GM18511 (cell line): Measurements from ENCODE around the gene HS6ST2.

Source experiments
- ATAC-seq: cut with Tn5 transposase; IDR thresholded peaks from one replicate; pipeline ENCODE4 v1.9.1; 2021; ENCODE audit warnings: mild to moderate bottlenecking, moderate library complexity; ENCODE audit not compliant: unreplicated experiment

Gene HS6ST2

DNA sequence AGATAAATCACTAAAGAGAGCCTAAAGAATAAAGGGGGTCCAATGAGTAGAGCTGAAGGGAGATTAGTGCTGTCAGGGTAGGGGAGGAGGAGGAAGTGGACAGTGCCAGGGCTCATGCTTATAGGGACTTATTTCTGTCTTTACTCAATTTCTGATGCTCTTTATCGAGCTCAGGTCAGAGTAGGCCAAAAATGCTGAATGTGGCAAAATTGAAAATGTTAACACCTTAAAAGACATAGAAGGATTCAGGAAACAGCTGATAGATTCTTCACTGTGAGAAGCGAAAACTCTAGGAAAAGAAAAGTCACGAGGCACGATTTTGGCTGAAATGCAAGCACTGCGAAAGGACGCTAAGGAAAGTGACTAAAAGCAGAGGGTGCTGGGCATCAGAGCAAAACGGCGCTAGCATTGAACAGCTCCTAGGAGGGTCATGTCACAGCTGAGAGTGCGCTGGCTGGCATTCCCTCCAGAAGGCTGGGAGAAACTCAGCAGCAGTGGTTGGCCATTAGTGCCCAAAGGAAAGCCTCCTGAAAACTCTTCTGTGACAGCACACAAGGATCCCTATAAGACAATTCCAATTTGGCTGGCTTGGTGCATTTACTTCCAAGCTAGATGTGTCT lies 150.9 kb downstream of the HS6ST2 start:
- no peak for ATAC-seq

DNA sequence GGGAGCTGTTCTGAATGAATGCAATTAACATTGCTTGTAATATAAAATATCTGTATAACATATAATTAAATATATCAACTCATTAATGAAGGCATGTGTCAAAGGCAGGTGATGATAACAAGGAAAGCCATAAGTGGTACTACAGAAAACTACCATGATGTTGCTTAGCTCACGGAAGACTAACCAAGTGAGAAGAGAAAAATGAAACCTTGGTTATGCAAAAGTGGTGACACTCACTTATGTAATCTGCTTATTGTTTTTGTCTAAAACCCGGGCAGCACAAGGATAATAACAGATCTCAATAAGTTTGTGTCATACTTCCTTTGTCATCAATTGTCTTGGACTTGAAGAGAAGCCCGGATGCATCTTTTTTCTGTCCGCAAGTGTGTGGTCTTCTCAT lies 156.4 kb downstream of the HS6ST2 start:
- ATAC-seq, result no peak

DNA sequence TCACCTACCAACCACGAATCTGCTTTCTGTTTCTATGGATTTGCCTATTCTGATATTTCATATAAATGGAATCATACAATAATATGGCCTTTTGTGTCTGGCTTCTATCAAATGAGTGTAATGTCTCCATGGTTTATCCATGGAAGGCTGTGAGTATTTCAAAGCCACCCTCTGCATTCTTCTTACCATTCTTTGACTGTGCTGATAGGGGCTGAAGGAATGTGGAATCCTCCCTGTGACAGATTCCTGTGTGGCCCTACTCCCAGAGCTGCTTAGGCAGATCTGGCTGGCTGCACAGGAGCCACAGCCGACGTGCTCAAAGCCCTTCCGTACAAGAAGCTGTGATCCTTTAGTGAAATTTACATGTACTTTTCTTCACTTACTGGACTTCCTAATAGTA lies 163.2 kb downstream of the HS6ST2 start:
- ATAC-seq, result no peak

DNA sequence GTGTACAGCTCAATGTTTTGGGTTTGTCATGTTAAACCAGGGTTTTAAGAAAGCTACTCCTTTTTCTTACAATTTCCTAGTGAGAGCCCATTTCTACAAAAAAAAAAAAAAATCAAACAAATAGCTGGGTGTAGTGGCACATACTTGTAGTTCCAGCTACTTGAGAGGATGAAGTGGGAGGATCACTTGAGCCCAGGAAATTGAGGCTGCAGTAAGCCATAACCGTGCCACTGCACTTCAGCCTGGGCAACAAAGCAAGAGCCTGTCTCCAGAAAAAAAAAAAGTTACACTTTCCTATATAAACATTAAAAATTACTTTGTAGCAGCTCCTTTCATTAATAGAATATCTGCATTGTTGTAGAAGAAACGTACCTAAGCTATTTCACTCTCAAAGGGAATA lies 166.7 kb downstream of the HS6ST2 start:
- ATAC-seq, result no peak

DNA sequence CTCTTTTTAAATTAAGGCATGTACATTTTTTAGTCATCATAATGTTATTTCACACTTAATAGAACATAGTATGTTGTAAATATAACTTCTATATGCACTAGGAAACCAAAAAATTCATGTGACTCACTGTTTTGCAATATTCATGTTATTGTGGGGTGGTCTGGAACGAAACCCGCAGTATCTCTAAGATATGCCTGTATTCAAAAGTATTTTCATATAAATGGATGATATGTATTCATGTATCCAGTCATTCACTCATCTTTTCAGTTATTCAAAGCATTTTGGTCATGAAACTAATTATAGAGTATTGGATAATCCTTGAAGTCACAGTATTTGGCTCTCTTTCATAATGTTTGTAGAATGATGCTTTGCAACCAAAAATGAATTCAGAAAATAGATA lies 168.1 kb downstream of the HS6ST2 start:
- ATAC-seq, result no peak

DNA sequence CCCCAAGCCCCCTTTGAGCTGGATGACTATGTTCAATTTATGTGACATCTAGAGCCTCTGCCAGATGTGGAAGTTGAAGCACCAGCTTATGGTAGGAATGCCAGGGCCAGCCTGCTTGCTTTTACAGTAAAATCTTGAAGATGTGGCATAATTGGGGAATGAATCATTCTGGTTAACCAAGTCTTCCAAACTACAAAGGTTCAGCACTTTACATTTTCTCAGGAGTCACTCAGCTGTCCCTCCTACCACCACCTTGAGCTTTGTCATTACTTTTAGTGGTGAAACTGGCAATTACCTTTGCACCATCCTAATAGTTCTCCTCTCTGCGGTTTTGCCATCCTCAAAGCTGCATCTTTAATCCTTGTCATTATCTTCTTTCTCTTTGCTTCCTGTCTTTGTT lies 172.2 kb downstream of the HS6ST2 start:
- ATAC-seq, result no peak

DNA sequence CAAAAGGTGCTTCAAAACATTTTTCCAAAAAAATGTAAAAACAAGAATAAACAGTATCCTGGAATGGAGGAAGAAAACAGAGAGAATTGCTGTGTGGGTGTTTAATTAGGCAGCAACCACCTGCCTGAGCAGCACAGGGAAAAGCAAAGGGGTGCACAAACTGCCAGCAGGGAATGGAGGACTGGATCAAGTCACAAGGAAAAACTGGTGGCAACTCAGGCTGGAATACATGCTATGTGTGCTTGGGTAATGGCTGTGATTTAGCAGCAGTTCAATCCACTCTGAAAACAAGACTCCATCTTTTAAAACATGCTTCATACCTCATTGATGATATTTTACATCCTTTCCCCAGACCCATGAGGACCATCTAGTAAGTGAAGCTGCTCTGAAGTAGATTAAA lies 179.5 kb downstream of the HS6ST2 start:
- no peak for ATAC-seq

DNA sequence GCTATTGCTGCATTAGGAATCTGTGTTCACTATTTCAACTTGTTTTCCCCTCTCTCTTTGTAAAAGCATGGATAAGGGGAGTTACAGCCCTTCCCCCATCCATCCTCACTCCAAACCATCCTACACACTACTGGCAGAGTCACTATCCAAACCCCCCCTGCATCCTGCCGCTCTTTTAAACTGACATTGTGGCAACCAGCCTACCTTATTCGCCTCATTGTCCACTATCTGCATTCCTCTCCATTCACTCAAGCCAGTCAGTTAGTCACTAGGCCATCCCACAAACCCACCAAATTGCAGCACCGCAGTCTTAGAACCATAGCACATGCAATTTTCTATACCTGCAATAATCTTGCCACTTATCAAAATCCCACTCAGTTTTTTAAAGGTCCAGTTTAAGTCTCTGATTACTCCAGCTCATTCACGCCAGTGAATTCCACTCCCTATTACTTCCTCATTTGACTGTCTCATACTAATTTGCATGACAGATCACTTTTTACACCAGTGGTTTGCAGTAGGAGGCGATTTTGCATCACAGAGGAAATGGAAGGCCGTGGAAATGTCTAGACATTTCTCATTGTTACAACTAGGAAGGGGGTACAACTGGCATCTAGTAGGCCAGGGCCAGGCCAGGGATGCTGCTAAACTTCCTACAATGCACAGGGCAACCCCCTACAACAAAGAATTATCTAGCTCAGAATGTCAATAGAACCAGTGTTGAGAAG lies 181.8 kb downstream of the HS6ST2 start:
- peak; percentile 81 for ATAC-seq

DNA sequence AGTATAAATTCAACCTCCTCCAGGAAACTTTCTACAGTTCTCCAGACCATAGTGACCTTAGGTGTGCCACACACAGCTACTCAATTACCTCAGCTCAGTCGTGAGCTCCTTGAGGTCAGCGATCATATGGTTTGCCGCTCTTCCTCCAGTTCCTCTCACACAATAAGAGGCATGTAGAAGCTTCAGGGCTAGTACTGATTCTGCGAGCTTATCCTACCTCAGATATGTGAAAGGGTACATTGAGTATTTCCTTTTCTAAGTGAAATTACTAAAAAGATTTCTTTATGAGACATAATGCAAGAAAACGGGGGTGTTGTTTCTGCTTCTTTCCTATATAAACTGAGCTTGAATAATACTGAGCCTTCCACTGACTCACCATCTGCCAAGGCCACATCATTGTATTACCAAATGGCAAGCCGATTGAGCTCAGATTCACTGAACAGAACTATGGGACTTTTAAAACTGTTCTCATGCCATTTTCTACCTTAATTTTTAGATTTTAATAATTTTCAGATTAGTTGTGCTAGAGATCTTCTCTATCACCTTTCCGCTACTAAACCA lies 183.1 kb downstream of the HS6ST2 start:
- ATAC-seq, result no peak

DNA sequence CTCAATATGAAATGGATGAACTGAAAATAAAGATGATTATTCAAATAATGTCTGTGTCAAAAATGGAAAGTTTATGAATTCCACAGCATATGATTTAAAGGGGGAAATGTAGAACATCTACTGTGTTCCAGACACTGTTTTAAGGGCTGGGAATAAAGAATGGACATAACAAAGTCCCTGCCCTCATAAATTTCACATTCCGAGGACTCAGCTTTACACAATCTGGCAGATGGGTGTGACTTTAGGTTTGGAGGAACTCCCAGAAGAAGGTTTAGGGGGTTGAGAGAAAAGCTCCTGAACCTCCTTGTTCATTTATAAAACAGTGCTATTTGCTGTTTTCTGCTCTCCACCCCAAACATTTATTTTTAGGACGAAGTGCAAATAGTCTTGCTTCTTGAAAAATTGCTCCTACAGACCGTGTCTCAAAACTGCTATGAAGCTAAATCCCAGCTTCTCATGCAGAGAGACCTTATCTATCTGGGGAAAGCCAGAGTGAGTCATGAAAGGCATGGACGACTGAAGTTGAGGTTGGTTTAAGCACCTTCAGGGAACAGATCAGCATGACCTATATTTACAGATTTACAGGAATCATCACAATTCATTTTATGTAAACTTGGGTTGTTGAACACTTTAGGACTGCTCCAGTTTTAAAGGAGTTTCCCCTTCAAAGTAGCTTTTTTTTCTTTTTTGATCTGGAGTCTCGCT lies 184.3 kb downstream of the HS6ST2 start:
- ATAC-seq, result no peak

DNA sequence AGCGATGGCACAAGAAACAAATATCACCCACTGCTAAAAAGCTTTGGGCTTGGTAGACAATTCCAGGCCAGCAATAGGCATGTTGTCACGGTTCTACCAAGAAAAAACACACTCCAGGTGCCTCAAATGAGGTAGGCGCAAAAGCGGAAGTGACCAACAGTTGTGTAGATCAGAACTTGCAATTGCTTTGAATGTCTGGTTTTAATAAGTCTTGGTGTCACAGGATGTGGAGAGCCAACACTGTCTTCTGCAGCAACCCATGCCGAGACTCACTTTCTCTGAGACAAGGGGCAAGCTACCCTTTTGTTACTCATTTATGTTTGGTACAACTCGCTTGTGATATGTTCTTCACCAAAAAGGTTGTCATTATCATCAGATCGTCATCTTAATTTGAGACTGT lies 188.8 kb downstream of the HS6ST2 start:
- ATAC-seq, result no peak

DNA sequence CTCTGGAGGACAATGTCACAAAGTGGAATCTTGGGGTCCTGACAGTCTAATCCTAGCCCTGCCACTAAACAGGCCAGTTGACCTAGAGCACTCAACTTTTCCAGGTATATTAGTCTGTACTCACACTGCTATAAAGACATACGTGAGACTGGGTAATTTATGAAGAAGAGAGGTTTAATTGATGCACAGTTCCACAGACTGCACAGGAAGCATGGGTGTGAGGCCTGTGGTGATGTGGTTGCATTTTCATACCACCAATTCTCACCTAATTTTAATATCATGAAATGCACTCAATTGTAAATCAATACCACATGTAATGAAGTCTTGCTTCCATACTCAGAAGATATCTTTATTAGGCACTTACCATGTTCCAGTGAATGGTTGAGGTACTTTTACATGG lies 192.0 kb downstream of the HS6ST2 start:
- ATAC-seq, result no peak

DNA sequence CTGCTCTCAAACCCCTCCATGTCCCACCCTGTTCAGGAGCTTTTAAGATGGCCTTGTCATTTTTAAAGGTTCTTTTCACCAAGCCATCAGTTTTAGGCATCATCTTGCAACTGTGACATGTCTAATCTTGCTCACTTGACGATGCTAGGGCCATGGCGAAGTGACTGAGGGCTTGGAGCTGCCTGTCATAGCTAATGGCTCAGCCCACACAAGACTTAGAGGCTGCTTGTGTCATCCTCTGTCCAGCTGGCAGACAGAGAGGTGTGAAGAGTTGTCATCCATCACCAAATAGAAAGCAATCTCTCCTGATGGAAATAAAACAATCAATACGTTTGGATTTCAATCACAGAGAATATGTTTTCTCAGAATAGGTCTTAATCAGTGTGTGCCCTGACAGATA lies 194.9 kb downstream of the HS6ST2 start:
- no peak for ATAC-seq

DNA sequence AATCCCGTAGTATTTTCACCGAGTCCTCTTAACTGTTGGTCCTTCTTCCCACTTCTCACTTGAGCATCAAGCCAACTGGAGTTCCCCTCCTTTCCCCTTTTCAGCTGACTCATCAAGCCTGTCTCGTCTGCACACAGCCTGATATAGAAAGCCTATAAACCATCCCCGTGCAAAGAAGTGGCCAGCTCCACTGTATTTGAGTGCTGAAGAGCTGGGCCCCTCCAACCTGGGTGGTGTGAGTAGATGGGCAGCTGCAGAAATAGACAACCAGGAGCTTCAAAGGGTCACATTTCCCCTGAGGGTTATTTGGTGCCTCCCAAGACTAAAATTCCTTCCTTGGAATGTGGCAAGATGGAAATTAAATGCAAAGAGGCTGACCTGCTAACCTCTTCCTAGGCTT lies 199.7 kb downstream of the HS6ST2 start:
- no peak for ATAC-seq

DNA sequence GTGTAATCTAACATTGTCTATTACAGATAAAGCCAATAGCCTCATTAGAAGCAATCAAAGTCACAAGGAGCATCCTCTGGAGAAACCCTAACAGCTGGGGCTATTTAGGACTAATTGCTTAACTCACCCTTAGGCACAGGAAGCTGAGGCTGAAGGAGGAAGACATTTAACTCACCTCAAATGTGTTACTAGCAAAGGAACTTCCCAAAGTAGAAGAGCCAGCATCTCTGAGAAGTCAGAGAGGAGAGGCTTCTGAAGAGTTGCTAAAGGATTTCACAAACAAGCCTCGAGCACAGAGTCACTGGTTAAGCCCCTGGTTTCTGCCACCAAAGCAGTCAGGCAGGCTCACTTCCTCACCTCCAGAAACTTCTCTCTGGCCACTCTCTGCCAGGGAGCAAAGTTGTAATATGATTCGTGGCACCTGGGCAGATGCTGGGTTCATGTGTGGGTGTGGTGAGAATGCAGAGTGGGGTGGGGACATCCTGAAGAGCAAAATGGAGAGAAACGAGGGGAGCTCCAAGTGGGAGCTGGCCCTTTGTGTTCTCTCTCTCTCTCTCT lies 201.3 kb downstream of the HS6ST2 start:
- no peak for ATAC-seq

DNA sequence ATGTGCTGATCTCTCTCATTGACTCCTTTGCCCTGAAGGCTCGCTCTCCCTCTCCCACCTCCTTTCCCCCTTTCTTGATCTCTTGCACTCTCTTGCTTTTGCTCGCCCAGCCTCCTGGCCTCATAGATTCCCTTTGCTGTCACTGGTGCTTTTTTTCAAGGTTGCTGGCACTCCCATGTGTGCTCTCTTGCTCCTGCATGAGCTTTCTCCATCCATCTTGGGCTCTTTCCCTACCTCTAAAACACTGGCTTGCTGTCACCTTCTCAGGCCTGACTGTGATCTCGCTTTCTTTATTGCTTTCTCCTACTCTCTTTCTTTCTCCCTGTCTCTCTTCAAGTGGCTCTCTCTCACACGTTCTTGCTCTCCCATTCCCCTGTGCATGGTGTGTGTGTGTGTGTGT lies 202.0 kb downstream of the HS6ST2 start:
- no peak for ATAC-seq

DNA sequence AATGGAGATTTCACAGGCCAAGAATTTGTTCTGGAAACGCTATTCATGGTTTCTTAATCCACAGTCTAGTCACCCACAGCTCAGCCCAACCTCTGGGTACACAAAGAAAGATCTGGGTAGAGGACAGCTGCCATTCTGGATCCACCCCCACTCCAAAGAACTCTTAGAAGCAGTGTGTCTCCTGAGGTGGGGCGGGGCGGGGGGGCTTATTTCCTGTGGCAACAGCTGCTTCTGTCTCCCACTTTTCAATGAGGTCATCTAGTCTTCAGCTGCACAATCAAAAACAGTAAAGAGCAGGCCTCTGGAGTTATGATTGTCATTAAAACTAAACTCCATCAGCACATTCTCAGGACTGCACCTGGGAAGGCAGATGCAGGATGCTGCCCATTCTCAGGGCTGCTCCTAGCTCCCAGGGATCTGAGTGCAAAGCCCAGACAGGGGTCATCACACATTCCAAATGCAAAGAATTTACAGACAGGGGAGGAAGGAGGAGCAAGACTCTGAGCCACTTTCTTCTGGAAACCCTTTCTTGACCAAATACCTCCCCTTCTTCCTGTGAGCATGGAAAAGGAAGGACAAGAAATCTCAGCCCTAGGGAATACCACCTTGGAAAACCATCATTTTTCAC lies 207.3 kb downstream of the HS6ST2 start:
- no peak for ATAC-seq

DNA sequence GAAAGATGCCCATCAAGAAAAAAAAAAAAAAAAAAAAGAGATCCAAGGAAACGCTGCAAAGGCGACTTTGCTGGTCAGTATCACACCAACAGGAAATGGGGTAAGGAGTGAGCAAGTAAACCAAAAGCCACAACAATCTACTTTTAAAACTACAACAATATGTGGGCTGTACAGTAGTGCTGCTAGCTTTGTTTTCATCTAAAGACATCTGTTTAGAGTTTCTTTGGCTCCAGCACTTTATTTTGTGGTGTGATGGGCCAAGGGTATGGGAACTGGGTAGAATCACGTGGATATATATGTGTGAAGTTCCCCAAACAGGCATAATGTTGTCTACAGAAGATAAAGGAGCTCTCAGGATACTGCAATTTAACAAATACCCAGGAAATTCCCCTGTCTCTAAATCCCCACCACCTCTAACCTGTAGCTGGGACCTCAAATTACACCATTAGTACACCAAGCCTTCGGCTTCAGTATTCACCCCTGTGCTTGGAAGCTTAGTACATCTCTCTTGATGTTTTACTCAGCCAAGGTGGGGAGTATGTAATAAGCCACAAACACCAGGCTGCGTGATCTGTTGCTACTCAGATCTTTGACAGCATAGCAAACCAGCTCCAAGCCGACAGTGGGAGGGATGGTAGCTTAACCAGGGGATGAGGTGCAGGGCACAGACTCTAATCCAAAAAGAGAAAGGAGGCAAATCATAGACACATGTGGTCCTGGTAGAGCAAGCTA lies 207.9 kb downstream of the HS6ST2 start:
- no peak for ATAC-seq

DNA sequence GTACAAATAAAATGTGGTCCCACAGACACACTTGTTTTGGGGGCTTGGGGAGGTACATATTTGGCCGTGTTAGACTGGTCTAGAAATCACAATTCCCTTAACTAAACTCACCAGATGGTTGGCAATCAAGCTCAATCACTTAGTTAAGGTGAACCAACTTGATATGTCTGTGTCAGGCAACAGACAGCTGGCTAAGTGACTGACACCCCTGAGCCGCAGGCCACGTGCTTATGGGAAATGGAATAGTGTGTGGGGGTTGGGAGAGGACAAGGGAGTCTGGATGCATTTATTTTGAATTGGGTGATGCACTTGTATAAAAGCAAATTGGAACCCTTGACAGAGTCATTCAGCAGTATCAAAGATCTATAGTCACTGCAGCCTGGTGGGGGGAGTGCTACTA lies 209.0 kb downstream of the HS6ST2 start:
- no peak for ATAC-seq

DNA sequence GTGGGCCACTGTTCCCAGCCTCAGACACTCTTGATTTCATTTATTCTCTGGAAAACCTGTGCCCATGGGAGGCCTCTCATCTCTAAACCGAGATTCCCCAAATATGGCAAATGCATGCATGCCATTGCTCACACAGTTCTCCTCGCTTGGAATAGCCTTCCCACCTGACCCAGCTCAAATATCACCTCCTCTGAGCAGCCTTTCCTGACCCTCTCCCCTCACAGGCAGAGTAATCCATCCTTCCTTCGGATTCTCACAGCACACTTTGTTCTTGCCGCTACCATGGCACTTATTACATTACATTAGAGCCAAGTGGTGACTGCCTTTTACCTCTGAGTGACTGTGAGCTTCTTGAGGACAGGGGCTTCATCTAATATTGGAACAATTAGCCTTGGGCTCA lies 209.5 kb downstream of the HS6ST2 start:
- no peak for ATAC-seq

DNA sequence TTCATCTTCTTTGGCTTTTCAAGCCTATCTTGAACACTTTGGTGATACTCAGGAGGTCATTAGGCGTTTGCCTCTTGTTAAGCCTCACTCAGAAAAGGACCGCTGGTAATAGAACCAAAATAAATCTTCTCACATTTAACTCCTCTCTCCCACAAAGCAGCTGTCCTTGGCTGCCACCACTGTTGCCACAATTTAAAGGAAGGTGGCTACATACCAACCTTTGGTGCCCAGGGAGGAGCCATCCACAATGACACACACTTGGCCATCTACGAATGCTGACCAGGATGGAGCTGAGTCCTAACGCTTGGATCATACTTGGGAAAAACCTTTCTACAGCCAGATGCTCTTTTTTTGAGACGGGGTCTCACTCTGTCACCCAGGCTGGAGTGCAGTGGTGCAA lies 210.2 kb downstream of the HS6ST2 start:
- ATAC-seq, result no peak
